Ascending aorta (tissue), 2 donors: ENCODE results near the gene MOGAT1. TPM values are rescaled to one million over a fixed set of nuclear protein-coding genes. Genes with fewer than 3 reads are reported as not detected.
"Not testable (repeated sequence)": the region's sequence is repeated elsewhere in the genome, so short reads cannot be mapped to it uniquely, and the experiment has no call there.

Experiments used
- DNase-seq, 2 donors: peaks; one replicate each; pipeline ENCODE4 v3.0.0-alpha.2; 2019; ENCODE audit warnings: low spot score in 2 of 2
- H3K27ac ChIP-seq, 2 donors: fragments of 200-600 bp; sonication (generic); one replicate each; pipeline ENCODE4 v1.5.1; 2016 to 2017; ENCODE audit warnings: mild to moderate bottlenecking in 1 of 2
- H3K27me3 ChIP-seq: fragments of 200-600 bp; sonication (generic); one replicate; pipeline ENCODE4 v1.5.1; 2017
- H3K36me3 ChIP-seq, 2 donors: fragments of 200-600 bp; sonication (generic); one replicate each; pipeline ENCODE4 v1.5.1; 2016
- H3K4me1 ChIP-seq, 2 donors: fragments of 200-600 bp; sonication (generic); one replicate each; pipeline ENCODE4 v1.5.1; 2016 to 2017; ENCODE audit warnings: mild to moderate bottlenecking in 1 of 2
- H3K4me3 ChIP-seq, 2 donors: fragments of 200-600 bp; sonication (generic); one replicate each; pipeline ENCODE4 v1.5.1; 2016 to 2017; ENCODE audit warnings: mild to moderate bottlenecking in 1 of 2
- H3K9me3 ChIP-seq, 2 donors: fragments of 200-600 bp; sonication (generic); one replicate each; pipeline ENCODE4 v1.5.1; 2016
- CTCF ChIP-seq, 3 experiments: fragments of 200-600 bp in 2 of 3; fragments of 450-650 bp in 1 of 3; sonication (generic) in 2 of 3; IDR thresholded peaks; one replicate each; pipeline ENCODE4 v1.5.1; 2016 to 2019; ENCODE audit warnings: antibody characterized with exemption in 3 of 3, mild to moderate bottlenecking in 1 of 3, moderate library complexity in 1 of 3
- intact Hi-C: fragments of 100-400 bp; cut with DNase I; formaldehyde crosslinking; loops from one replicate; pipeline ENCODE4 v1.15.1; 2023
- total RNA-seq: library from RNA; depleted of rRNA; stranded (reverse); fragments of >200 nt; gene quantifications from one replicate; pipeline ENCODE4 v1.1.0, GENCODE V29; 2016

MOGAT1 gene
- total RNA-seq, 1 donor from 2014 or later, result not detected

DNA sequence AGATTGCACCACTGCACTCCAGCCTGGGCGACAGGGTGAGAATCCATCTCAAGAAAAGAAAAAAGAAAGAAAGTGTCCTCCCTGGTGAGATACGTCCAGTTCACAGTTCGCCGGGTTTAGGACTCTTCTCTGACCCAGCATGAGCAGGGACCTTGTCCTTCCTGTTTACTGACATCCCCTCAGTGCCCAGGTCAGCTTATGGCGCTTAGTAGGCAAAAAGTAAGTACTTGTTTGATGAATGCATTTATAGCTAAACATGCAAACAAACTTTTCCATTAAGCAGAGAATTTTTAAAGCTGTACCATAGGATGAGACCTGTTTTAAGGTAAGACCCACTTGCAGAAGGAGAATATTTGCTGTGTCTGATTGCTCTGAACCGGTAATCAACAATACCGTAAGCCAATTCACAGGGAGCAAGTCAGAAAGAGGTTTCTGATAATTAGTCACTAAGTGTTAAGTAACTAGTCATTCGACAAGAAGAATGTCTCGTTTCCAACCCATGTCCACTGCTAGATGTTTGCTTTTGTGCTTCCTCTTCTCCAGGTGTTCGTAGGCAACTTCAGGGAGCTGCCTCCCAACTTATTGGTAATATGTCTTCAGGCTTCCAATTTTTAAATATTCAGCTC is 40.0 kb downstream of the MOGAT1 start:
- no peak for DNase-seq
- no peaks in the 10 kb centered on the region for H3K27me3 ChIP-seq
- peaks cover 3 to 43% of the 10 kb centered on the region in 2 donors for H3K4me1 ChIP-seq
- no peak overlapping the region for H3K4me3 ChIP-seq
- TF ChIP-seq CTCF (IDR thresholded peaks at IDR 0.05), result no peak
- intact Hi-C loops, result loop anchor here (5.0 kb wide), 1 partner anchor 341 kb away; the partner anchor contains the start of gene KCNE4
- H3K36me3 ChIP-seq, result no peaks in the 10 kb centered on the region
- H3K27ac ChIP-seq, result peak overlapping the region; percentile 78 to 91
- no peaks in the 10 kb centered on the region for H3K9me3 ChIP-seq

DNA sequence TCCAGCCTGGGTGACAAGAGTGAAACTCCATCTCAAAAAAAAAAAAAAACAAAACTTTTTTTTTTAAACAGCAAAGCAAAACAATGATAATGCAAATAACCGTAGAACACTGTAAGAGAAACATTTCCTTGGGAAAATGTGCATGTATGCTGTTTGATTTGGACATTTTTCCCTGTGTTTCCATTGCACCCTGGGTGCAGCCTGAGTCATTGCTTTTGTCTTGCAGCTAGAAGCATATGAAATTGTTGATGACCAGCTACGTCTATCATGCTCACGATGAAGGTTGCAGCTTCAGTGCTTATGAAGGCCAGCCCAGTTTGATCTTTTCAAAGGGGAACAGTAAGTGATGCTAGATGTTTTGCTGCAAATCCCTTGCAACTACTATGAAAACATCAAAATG is 41.5 kb downstream of the MOGAT1 start:
- TF ChIP-seq CTCF (IDR thresholded peaks at IDR 0.05), result no peak
- DNase-seq, result peak in 1 of 2 donors; percentile 79
- intact Hi-C loops, result loop anchor here (2.0 to 5.0 kb wide), 2 partner anchors 40 to 339 kb away; partner anchors contain the start of gene KCNE4

GRCh38 chr2:222714361-222715241 is 43.1 kb downstream of the MOGAT1 start:
- intact Hi-C loops, result loop anchor here (2.0 to 5.0 kb wide), 2 partner anchors 30 to 338 kb away; partner anchors contain the start of gene KCNE4

More for the DNA sequence above, 41.5 kb downstream of the MOGAT1 start:
- peak overlapping the region in 1 of 2 donors; percentile 16 for H3K4me3 ChIP-seq
- H3K4me1 ChIP-seq, result peaks cover 3 to 33% of the 10 kb centered on the region in 2 donors
- H3K36me3 ChIP-seq, result no peaks in the 10 kb centered on the region
- H3K27ac ChIP-seq, result peak overlapping the region; percentile 78 to 91
- H3K27me3 ChIP-seq, result no peaks in the 10 kb centered on the region
- H3K9me3 ChIP-seq, result no peaks in the 10 kb centered on the region

GRCh38 chr2:222715742-222716141 is 44.3 kb downstream of the MOGAT1 start:
- Histone ChIP-seq H3K4me1 (peaks cover 3 to 28% of the 10 kb centered on the region in 2 donors), H3K4me3 (no peak overlapping the region), H3K36me3 (no peaks in the 10 kb centered on the region), H3K27ac (peak overlapping the region in 1 of 2 donors; percentile 25), H3K9me3 (no peaks in the 10 kb centered on the region), H3K27me3 (no peaks in the 10 kb centered on the region)
- intact Hi-C loops, result loop anchor here (2.0 kb wide), 1 partner anchor 29 kb away; no protein-coding TSS in a partner anchor
- DNase-seq, result no peak
- TF ChIP-seq CTCF (IDR thresholded peaks at IDR 0.05), result no peak

More at GRCh38 chr2:222714361-222715241, 43.1 kb downstream of the MOGAT1 start:
- DNase-seq, result peak; percentile 24 to 77
- Histone ChIP-seq H3K9me3 (no peaks in the 10 kb centered on the region), H3K27me3 (no peaks in the 10 kb centered on the region), H3K36me3 (no peaks in the 10 kb centered on the region), H3K4me3 (peak overlapping the region in 1 of 2 donors; percentile 16), H3K27ac (peak overlapping the region; percentile 78 to 91), H3K4me1 (peaks cover 3 to 29% of the 10 kb centered on the region in 2 donors)
- no peak for TF ChIP-seq CTCF (IDR thresholded peaks at IDR 0.05)

DNA sequence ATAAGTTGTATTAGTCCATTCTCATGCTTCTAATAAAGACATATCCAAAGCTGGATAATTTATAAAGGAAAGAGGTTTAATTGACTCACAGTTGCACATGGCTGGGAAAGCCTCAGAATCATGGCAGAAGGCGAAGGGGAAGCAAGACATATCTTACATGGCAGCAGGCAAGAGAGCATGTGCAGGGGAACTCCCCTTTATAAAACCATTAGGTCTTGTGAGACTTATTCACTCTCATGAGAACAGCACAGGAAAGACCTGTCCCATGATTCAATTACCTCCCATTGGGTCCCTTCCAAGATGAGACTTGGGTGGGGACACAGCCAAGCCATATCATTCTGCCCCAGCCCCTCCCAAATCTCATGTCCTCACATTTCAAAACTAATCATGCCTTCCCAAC is 48.3 kb downstream of the MOGAT1 start:
- intact Hi-C loops, result not testable (repeated sequence)

GRCh38 chr2:222721597-222721996 is 50.1 kb downstream of the MOGAT1 start:
- H3K4me3 ChIP-seq, H3K36me3 ChIP-seq, H3K9me3 ChIP-seq, DNase-seq, H3K27me3 ChIP-seq, intact Hi-C loops, H3K4me1 ChIP-seq: not testable (repeated sequence)
- peak overlapping the region in 1 of 2 donors; percentile 31 for H3K27ac ChIP-seq

More for the DNA sequence above, 48.3 kb downstream of the MOGAT1 start:
- H3K27me3 ChIP-seq, H3K4me3 ChIP-seq, H3K36me3 ChIP-seq, DNase-seq, H3K27ac ChIP-seq, H3K9me3 ChIP-seq: not testable (repeated sequence)
- H3K4me1 ChIP-seq, result peaks cover 3 to 15% of the 10 kb centered on the region in 2 donors
